HepG2 (cell line): ENCODE measurements around the gene SIT1. TPM values are rescaled to one million over a fixed set of nuclear protein-coding genes. Genes with fewer than 3 reads are reported as not detected.

Source experiments
- ATAC-seq: fragments of 200-7000 bp; cut with Tn5 transposase; 3 replicates; pipeline ENCODE4 v1.9.1; 2020; ENCODE audit warnings: mild to moderate bottlenecking, moderate library complexity
- BruUV-seq: library from RNA; stranded (reverse); fragments of 400-500 nt; replicated peaks from 2 replicates; lab custom pipeline; 2021; lab: Mats Ljungman, UMichigan
- CTCF ChIA-PET: fragments of 300-600 bp; formaldehyde crosslinking; extraction: SDS; loops from one replicate; lab custom pipeline; 2021; ENCODE audit warnings: low total read pairs, inconsistent platforms, low intra/inter-chr PET ratio; lab: Yijun Ruan, JAX
- POLR2A ChIA-PET: fragments of 350-600 bp; sonication (Branson Sonifier 250); formaldehyde crosslinking; loops from one replicate; lab custom pipeline; 2020; ENCODE audit warnings: antibody characterized with exemption, inconsistent platforms; lab: Yijun Ruan, JAX
- DNase-seq: peaks from one replicate; pipeline ENCODE4 v3.0.0-alpha.2; 2015; ENCODE audit warnings: low spot score
- FAIRE-seq: peaks from 3 replicates; lab custom pipeline; 2011; peaks lifted over from hg19 to GRCh38; lab: Jason Lieb, UNC
- H2AFZ ChIP-seq: one replicate; pipeline ENCODE4 v1.6.1; 2011; ENCODE audit warnings: low read length, inconsistent platforms
- H3K27ac ChIP-seq: fragments of 300-600 bp; 3 replicates; pipeline ENCODE4 v1.8.0; 2011; ENCODE audit warnings: mixed run types, mild to moderate bottlenecking, mixed read lengths, low read length, inconsistent platforms; ENCODE audit not compliant: insufficient read depth; ENCODE audit errors: extremely low read length
- H3K27me3 ChIP-seq, 2 experiments: fragments of 200-600 bp in 1 of 2; 2 replicates in 1 of 2; 3 replicates in 1 of 2; pipeline versions ENCODE4 v1.6.0 to v1.8.0; 2011; ENCODE audit warnings: low read length in 2 of 2, mild to moderate bottlenecking in 2 of 2, moderate library complexity in 2 of 2, inconsistent platforms in 1 of 2; ENCODE audit not compliant: insufficient read depth in 2 of 2, control insufficient read depth in 1 of 2
- H3K36me3 ChIP-seq, 2 experiments: fragments of 200-600 bp in 1 of 2; replicated peaks in 1 of 2; 2 replicates in 1 of 2; 3 replicates in 1 of 2; pipeline versions ENCODE4 v1.5.1 to v1.8.0; 2011; ENCODE audit warnings: low read length in 2 of 2, inconsistent platforms in 1 of 2; ENCODE audit not compliant: insufficient read depth in 2 of 2, control insufficient read depth in 1 of 2
- H3K4me1 ChIP-seq: 2 replicates; pipeline ENCODE4 v1.5.1; 2012; ENCODE audit warnings: low read length, inconsistent platforms; ENCODE audit not compliant: insufficient read depth
- H3K4me2 ChIP-seq: 2 replicates; pipeline ENCODE4 v1.6.0; 2011; ENCODE audit warnings: low read depth, low read length, inconsistent platforms
- H3K4me3 ChIP-seq, 3 experiments: fragments of 200-600 bp in 1 of 3; sonication (generic), shearing (Covaris generic) in 1 of 3; replicated peaks in 1 of 3; 2 replicates each; pipeline ENCODE4 v1.5.1; 2011 to 2016; ENCODE audit warnings: low read length in 3 of 3, inconsistent platforms in 2 of 3, low read depth in 2 of 3, mild to moderate bottlenecking in 2 of 3, control low read depth in 1 of 3, mixed read lengths in 1 of 3; ENCODE audit not compliant: insufficient read depth in 1 of 3
- H3K79me2 ChIP-seq: one replicate; pipeline ENCODE4 v1.6.1; 2011; ENCODE audit warnings: low read length, inconsistent platforms; ENCODE audit not compliant: insufficient read depth
- H3K9ac ChIP-seq: 2 replicates; pipeline ENCODE4 v1.6.0; 2011; ENCODE audit warnings: mild to moderate bottlenecking, low read depth, low read length, inconsistent platforms; ENCODE audit not compliant: insufficient read depth
- H3K9me3 ChIP-seq: 2 replicates; pipeline ENCODE4 v1.5.1; 2012; ENCODE audit warnings: mild to moderate bottlenecking, low read length
- H4K20me1 ChIP-seq: 2 replicates; pipeline ENCODE4 v1.6.0; 2011; ENCODE audit warnings: inconsistent platforms, mild to moderate bottlenecking, low read length, moderate library complexity; ENCODE audit not compliant: insufficient read depth
- FOXC1 ChIP-seq: sonication (generic); formaldehyde crosslinking; IDR thresholded peaks from 2 replicates; pipeline ENCODE4 v1.8.0; 2022; ENCODE audit warnings: mild to moderate bottlenecking, missing genetic modification reagents, borderline replicate concordance
- FOXK1 ChIP-seq: sonication (generic); formaldehyde crosslinking; IDR thresholded peaks from 2 replicates; pipeline ENCODE4 v1.4.0; 2020; ENCODE audit warnings: low read depth, missing genetic modification reagents, borderline replicate concordance
- HBP1 ChIP-seq: IDR thresholded peaks from 2 replicates; pipeline ENCODE4 v1.6.1; 2016; ENCODE audit warnings: low read depth, control low read depth
- HNRNPL ChIP-seq: fragments of 200-400 bp; formaldehyde crosslinking; IDR thresholded peaks from 2 replicates; pipeline ENCODE4 v1.6.1; 2017; ENCODE audit warnings: mild to moderate bottlenecking, low read depth, low read length
- MXD1 ChIP-seq: sonication (generic); formaldehyde crosslinking; IDR thresholded peaks from 2 replicates; pipeline ENCODE4 v1.4.0; 2020; ENCODE audit warnings: mild to moderate bottlenecking, missing genetic modification reagents
- SPEN ChIP-seq: sonication (generic); formaldehyde crosslinking; IDR thresholded peaks from 2 replicates; pipeline ENCODE4 v1.5.1; 2020; ENCODE audit warnings: low read depth, mild to moderate bottlenecking, missing genetic modification reagents
- TBX2 ChIP-seq: sonication (generic); formaldehyde crosslinking; IDR thresholded peaks from 2 replicates; pipeline ENCODE4 v1.5.0; 2020; ENCODE audit warnings: missing genetic modification reagents, mild to moderate bottlenecking, borderline replicate concordance
- ZBTB10 ChIP-seq: sonication (generic); formaldehyde crosslinking; IDR thresholded peaks from 2 replicates; pipeline ENCODE4 v1.4.0; 2020; ENCODE audit warnings: missing genetic modification reagents, borderline replicate concordance
- ZBTB8A ChIP-seq: sonication (generic); formaldehyde crosslinking; IDR thresholded peaks from 2 replicates; pipeline ENCODE4 v1.4.0; 2020; ENCODE audit warnings: mild to moderate bottlenecking, low read depth, missing genetic modification reagents, borderline replicate concordance
- ZC3H4 ChIP-seq: sonication (generic); formaldehyde crosslinking; IDR thresholded peaks from 2 replicates; pipeline ENCODE4 v1.4.0; 2020; ENCODE audit warnings: missing genetic modification reagents, borderline replicate concordance
- ZNF414 ChIP-seq: sonication (generic); formaldehyde crosslinking; IDR thresholded peaks from 2 replicates; pipeline ENCODE4 v1.5.0; 2020; ENCODE audit warnings: missing genetic modification reagents
- ZNF512B ChIP-seq: sonication (generic); formaldehyde crosslinking; IDR thresholded peaks from 2 replicates; pipeline ENCODE4 v1.5.1; 2020; ENCODE audit warnings: missing genetic modification reagents, mild to moderate bottlenecking, borderline replicate concordance
- ZXDC ChIP-seq: sonication (generic); formaldehyde crosslinking; IDR thresholded peaks from 2 replicates; pipeline ENCODE4 v1.5.0; 2020; ENCODE audit warnings: mild to moderate bottlenecking, missing genetic modification reagents
- WGBS: methylation state at CpG from one replicate; pipeline ENCODE4 v1.1.6; 2017; ENCODE audit warnings: low lambda C conversion rate; 5-methylcytosine and 5-hydroxymethylcytosine counted together
- in situ Hi-C: cut with HindIII; loops from 2 replicates; pipeline ENCODE4 v1.10.0; 2017; ENCODE audit warnings: low pct_unique_long_range_greater_than_20kb; ENCODE audit not compliant: extremely low pct_ligation_motif_present
- intact Hi-C: fragments of 100-400 bp; cut with micrococcal nuclease; formaldehyde crosslinking; loops from one replicate; pipeline ENCODE4 v1.10.0; 2022; ENCODE audit not compliant: unreplicated experiment
- polyA plus RNA-seq, 8 experiments: library from polyadenylated mRNA; depleted of rRNA in 3 of 8; stranded (reverse) in 7 of 8; unstranded in 1 of 8; fragments of >200 nt; fragmentation: Illumina TruSeq in 4 of 8; extraction: Trizol in 4 of 8; gene quantifications; 2 replicates each; pipeline versions ENCODE4 v1.2.1 to v1.2.3, GENCODE V29; 2011 to 2016; ENCODE audit warnings: low read depth in 4 of 8, missing spikeins in 1 of 8, mixed read lengths in 1 of 8; ENCODE audit not compliant: insufficient read depth in 1 of 8
- total RNA-seq, 5 experiments: library from RNA; depleted of rRNA; stranded (reverse); fragments of >200 nt; fragmentation: Illumina TruSeq; extraction: Trizol; gene quantifications; 2 replicates each; pipeline ENCODE4 v1.2.3, GENCODE V29; 2016; ENCODE audit warnings: low read depth in 1 of 5

SIT1 gene
- total and polyA plus RNA-seq, 2 of the 13 experiments (the other 11 are each of a cell fraction or from before 2014, with no cell fraction given), result 0.09 to 6.7 TPM

- Histone ChIP-seq H3K4me2 (no peak overlapping the region), H3K9me3 (no peaks in the 10 kb centered on the region), H3K27me3 (no peaks in the 10 kb centered on the region), H3K9ac (no peak overlapping the region), H4K20me1 (no peaks in the 10 kb centered on the region), H3K4me1 (peaks cover 50% of the 10 kb centered on the region), H3K27ac (no peak overlapping the region), H3K36me3 (no peaks in the 10 kb centered on the region), H3K4me3 (no peak overlapping the region), H3K79me2 (no peaks in the 10 kb centered on the region), H2AFZ (no peak overlapping the region)
- WGBS, result 85% methylated on average over 8 of the region's 10 CpGs
- no peak for ATAC-seq
- ChIA-PET POLR2A (no interaction called here), CTCF (no interaction called here)
- BruUV-seq, result no TSS peak
- in situ Hi-C loops, result no loop called here
- DNase-seq, result no peak
- intact Hi-C loops, result no loop called here
- no peak for FAIRE-seq
- TF ChIP-seq ZNF414 (CRISPR knock-in tag) (no peak), FOXC1 (CRISPR knock-in tag) (no peak), ZC3H4 (CRISPR knock-in tag) (no peak), MXD1 (CRISPR knock-in tag) (no peak), ZNF512B (CRISPR knock-in tag) (no peak), HBP1 (no peak), TBX2 (no peak), HNRNPL (no peak), SPEN (CRISPR knock-in tag) (no peak), FOXK1 (CRISPR knock-in tag) (no peak), ZBTB10 (no peak), ZBTB8A (CRISPR knock-in tag) (no peak), ZXDC (CRISPR knock-in tag) (no peak)
These were observed 34.2 kb upstream of the SIT1 start for GRCh38 chr9:35684921-35685320.
